Breast epithelium (tissue), 3 donors: ENCODE data around the gene RANBP1.

Experiments used
- CTCF ChIP-seq, 3 donors: fragments of 450-650 bp; IDR thresholded peaks; one replicate each; pipeline ENCODE4 v1.5.1; 2016 to 2017; ENCODE audit warnings: antibody characterized with exemption in 3 of 3, mild to moderate bottlenecking in 3 of 3, moderate library complexity in 3 of 3
- POLR2A ChIP-seq: fragments of 450-650 bp; IDR thresholded peaks from one replicate; pipeline ENCODE4 v1.6.1; 2016; ENCODE audit warnings: antibody characterized with exemption, mild to moderate bottlenecking, moderate library complexity
- POLR2AphosphoS5 ChIP-seq, 3 donors: sonication (generic); formaldehyde crosslinking; IDR thresholded peaks; one replicate each; pipeline ENCODE4 v1.6.1; 2017; ENCODE audit warnings: antibody characterized with exemption in 3 of 3

GRCh38 chr22:20131859-20132685 is 16.2 kb downstream of the RANBP1 start:
- TF ChIP-seq POLR2AphosphoS5 (IDR thresholded peaks at IDR 0.05) (no peak), CTCF (IDR thresholded peaks at IDR 0.05) (no peak), POLR2A (no peak)
